Smooth muscle cell (in vitro differentiated cells): ENCODE results near the gene DNAH14. TPM values are rescaled to one million over a fixed set of nuclear protein-coding genes. Genes with fewer than 3 reads are reported as not detected.

Source experiments
- DNase-seq: peaks from one replicate; lab custom pipeline; 2025; ENCODE audit not compliant: unreplicated experiment; lab: John Stamatoyannopoulos, UW
- H2AFZ ChIP-seq: fragments of 200-600 bp; sonication (generic); 2 replicates; pipeline ENCODE4 v1.6.0; 2016; ENCODE audit warnings: antibody characterized with exemption, low read depth, mild to moderate bottlenecking
- H3F3A ChIP-seq: fragments of 200-600 bp; sonication (generic); 2 replicates; pipeline ENCODE4 v1.6.0; 2017; ENCODE audit warnings: antibody characterized with exemption, low read depth
- H3K27ac ChIP-seq: fragments of 200-600 bp; sonication (generic); 2 replicates; pipeline ENCODE4 v1.5.1; 2016; ENCODE audit warnings: low read depth, mild to moderate bottlenecking
- H3K27me3 ChIP-seq: fragments of 200-600 bp; sonication (generic); 2 replicates; pipeline ENCODE4 v1.6.1; 2016; ENCODE audit warnings: low read depth, mild to moderate bottlenecking
- H3K36me3 ChIP-seq: fragments of 200-600 bp; sonication (generic); 2 replicates; pipeline ENCODE4 v1.5.1; 2016; ENCODE audit warnings: low read depth
- H3K4me1 ChIP-seq: fragments of 200-600 bp; sonication (generic); 2 replicates; pipeline ENCODE4 v1.5.1; 2016; ENCODE audit warnings: low read depth
- H3K4me2 ChIP-seq: fragments of 200-600 bp; sonication (generic); 2 replicates; pipeline ENCODE4 v1.6.0; 2016; ENCODE audit warnings: mild to moderate bottlenecking
- H3K4me3 ChIP-seq: fragments of 200-600 bp; sonication (generic); 2 replicates; pipeline ENCODE4 v1.5.1; 2016; ENCODE audit warnings: mild to moderate bottlenecking
- H3K79me2 ChIP-seq: fragments of 200-600 bp; sonication (generic); 2 replicates; pipeline ENCODE4 v1.6.0; 2016; ENCODE audit warnings: low read depth, mild to moderate bottlenecking
- H3K9ac ChIP-seq: fragments of 200-600 bp; sonication (generic); 2 replicates; pipeline ENCODE4 v1.6.0; 2016; ENCODE audit warnings: low read depth
- H3K9me3 ChIP-seq: fragments of 200-600 bp; sonication (generic); replicated peaks from 2 replicates; pipeline ENCODE4 v1.5.1; 2016; ENCODE audit warnings: low read depth
- H4K20me1 ChIP-seq: fragments of 200-600 bp; sonication (generic); 2 replicates; pipeline ENCODE4 v1.6.0; 2016; ENCODE audit warnings: low read depth
- CTCF ChIP-seq: fragments of 200-600 bp; sonication (generic); IDR thresholded peaks from 2 replicates; pipeline ENCODE4 v1.5.1; 2017; ENCODE audit warnings: borderline replicate concordance, mild to moderate bottlenecking, antibody characterized with exemption; ENCODE audit not compliant: insufficient read depth, poor library complexity, severe bottlenecking
- WGBS: methylation state at CpG from one replicate; pipeline ENCODE4 v1.1.7; 2016; ENCODE audit warnings: low lambda C conversion rate; 5-methylcytosine and 5-hydroxymethylcytosine counted together
- polyA plus RNA-seq: library from polyadenylated mRNA; unstranded; fragments of >200 nt; fragmentation: Nextera tagmentation; extraction: Ambion mirVana; gene quantifications from 2 replicates; pipeline ENCODE4 v1.2.1, GENCODE V29; 2016
- total RNA-seq: library from RNA; depleted of rRNA; stranded (reverse); fragments of >200 nt; gene quantifications from 2 replicates; pipeline ENCODE4 v1.2.3, GENCODE V29; 2014

DNAH14 gene
- total and polyA plus RNA-seq, 2 experiments from 2014 or later = 9.4 to 44.0 TPM

DNA sequence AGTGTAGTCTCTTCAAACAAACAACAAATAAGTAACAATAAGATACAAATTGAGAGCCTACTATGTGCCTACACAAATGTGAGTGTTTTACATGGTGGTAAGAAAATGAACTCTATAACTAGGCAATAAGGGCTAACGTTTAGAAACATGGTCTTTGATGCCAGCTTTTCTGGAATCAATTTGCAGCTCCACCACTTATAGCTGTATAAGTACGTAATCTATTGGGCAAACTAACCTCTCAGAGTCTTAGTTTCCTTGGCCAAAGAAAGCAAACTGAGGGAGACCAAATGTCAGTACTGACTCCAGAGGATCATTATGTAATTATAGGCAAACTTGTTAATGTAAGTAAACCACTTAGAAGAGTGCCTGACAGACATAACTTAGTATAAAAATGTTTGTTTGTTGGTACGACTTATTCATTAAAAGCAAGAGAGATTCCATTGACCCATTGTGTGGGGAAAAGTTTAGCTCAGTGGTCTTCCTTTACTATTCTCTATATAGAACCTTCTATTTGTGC is 438.6 kb downstream of the DNAH14 start:
- no peak overlapping the region for H3K9ac ChIP-seq
- no peaks in the 10 kb centered on the region for H3K27me3 ChIP-seq
- H3K79me2 ChIP-seq = no peaks in the 10 kb centered on the region
- 77% methylated on average over 3 of the region's 3 CpGs for WGBS
- H3F3A ChIP-seq = no peaks in the 10 kb centered on the region
- no peak for DNase-seq
- no peaks in the 10 kb centered on the region for H3K9me3 ChIP-seq
- H2AFZ ChIP-seq = no peak overlapping the region
- no peak overlapping the region for H3K27ac ChIP-seq
- no peaks in the 10 kb centered on the region for H3K36me3 ChIP-seq
- TF ChIP-seq CTCF = no peak
- H3K4me1 ChIP-seq = no peaks in the 10 kb centered on the region
- H3K4me3 ChIP-seq = no peak overlapping the region
- no peaks in the 10 kb centered on the region for H4K20me1 ChIP-seq
- no peak overlapping the region for H3K4me2 ChIP-seq

- no peak for DNase-seq
- no peaks in the 10 kb centered on the region for H3K27me3 ChIP-seq
- H3K4me3 ChIP-seq = no peak overlapping the region
- no peak overlapping the region for H3K4me2 ChIP-seq
- H3F3A ChIP-seq = no peaks in the 10 kb centered on the region
- no peaks in the 10 kb centered on the region for H4K20me1 ChIP-seq
- H3K9me3 ChIP-seq = no peaks in the 10 kb centered on the region
- H2AFZ ChIP-seq = no peak overlapping the region
- H3K27ac ChIP-seq = no peak overlapping the region
- 81% methylated on average over 3 of the region's 3 CpGs for WGBS
- H3K9ac ChIP-seq = no peak overlapping the region
- no peaks in the 10 kb centered on the region for H3K79me2 ChIP-seq
- no peak for TF ChIP-seq CTCF
- H3K4me1 ChIP-seq = no peaks in the 10 kb centered on the region
- no peaks in the 10 kb centered on the region for H3K36me3 ChIP-seq
Measured at GRCh38 chr1:225371366-225372010, 442.0 kb downstream of the DNAH14 start.

DNA sequence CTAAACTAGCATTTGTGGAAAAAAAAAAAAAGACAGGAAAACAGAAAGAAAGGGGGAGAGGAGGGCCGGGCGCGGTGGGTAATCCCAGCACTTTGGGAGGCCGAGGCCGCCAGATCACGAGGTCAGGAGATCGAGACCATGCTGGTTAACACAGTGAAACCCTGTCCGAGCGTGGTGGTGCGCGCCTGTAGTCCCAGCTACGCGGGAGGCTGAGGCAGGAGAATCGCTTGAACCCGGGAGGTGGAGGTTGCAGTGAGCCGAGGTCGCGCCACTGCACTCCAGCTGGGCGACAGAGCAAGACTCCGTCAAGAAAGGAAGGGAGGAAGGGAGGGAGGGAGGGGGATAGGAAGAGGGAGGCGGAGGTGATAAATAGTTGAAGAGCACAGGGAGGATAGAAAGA is 443.7 kb downstream of the DNAH14 start:
- H3F3A ChIP-seq = no peaks in the 10 kb centered on the region
- H3K79me2 ChIP-seq = no peaks in the 10 kb centered on the region
- no peak overlapping the region for H3K4me2 ChIP-seq
- no peaks in the 10 kb centered on the region for H3K9me3 ChIP-seq
- H3K27me3 ChIP-seq = no peaks in the 10 kb centered on the region
- no peak overlapping the region for H3K27ac ChIP-seq
- H3K9ac ChIP-seq = no peak overlapping the region
- no peak for DNase-seq
- H4K20me1 ChIP-seq = no peaks in the 10 kb centered on the region
- H2AFZ ChIP-seq = no peak overlapping the region
- TF ChIP-seq CTCF = no peak
- H3K36me3 ChIP-seq = no peaks in the 10 kb centered on the region
- H3K4me3 ChIP-seq = no peak overlapping the region
- WGBS = 92% methylated on average over 18 of the region's 21 CpGs
- H3K4me1 ChIP-seq = no peaks in the 10 kb centered on the region

DNA sequence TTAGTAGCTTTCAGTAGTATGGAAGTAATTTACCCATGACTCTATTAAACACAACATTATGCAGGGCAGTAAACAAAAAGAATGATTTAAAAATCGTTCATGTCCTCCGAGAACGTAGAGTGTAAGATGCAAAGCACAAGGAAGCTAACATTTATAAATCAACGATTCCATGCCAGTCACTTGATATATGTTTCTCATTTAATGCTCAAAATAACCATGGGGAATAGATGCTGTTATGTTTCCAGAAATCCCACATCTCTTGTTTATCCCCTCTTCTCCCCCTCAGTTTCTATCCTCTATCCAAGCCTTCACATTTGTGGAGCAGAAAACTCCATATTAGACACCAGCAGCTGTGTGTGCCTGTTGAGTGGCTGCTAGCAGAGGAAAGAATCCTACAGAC is 445.5 kb downstream of the DNAH14 start:
- Histone ChIP-seq H2AFZ (no peak overlapping the region), H3K79me2 (no peaks in the 10 kb centered on the region), H3K9ac (no peak overlapping the region), H3K27me3 (no peaks in the 10 kb centered on the region), H3K36me3 (no peaks in the 10 kb centered on the region), H3K27ac (no peak overlapping the region), H3K4me1 (no peaks in the 10 kb centered on the region), H3K4me3 (no peak overlapping the region), H3K4me2 (no peak overlapping the region), H3F3A (no peaks in the 10 kb centered on the region), H4K20me1 (no peaks in the 10 kb centered on the region), H3K9me3 (no peaks in the 10 kb centered on the region)
- 95% methylated on average over 4 of the region's 4 CpGs for WGBS
- no peak for DNase-seq
- TF ChIP-seq CTCF = no peak
